ENCODE data around the gene COL6A2.
"Not testable (repeated sequence)": the region's sequence is repeated elsewhere in the genome, so short reads cannot be mapped to it uniquely, and the experiment has no call there.

COL6A2 gene

GRCh38 chr21:46138383-46138970 is 40.6 kb downstream of the COL6A2 start:
- CTCF ChIA-PET: no interaction called here
- Mint-ChIP-seq H3K4me3 (no peak overlapping the region), H3K4me1 (peaks cover 1% of the 10 kb centered on the region), H3K27ac (no peak overlapping the region), H3K9me3 (no peaks in the 10 kb centered on the region), H3K27me3 (peaks cover 13% of the 10 kb centered on the region), H3K36me3 (no peaks in the 10 kb centered on the region)
- DNase-seq: no peak

- no peak overlapping the region for H3K27ac Mint-ChIP-seq
Observed at GRCh38 chr21:46139686-46140085, 41.8 kb downstream of the COL6A2 start.

GRCh38 chr21:46140352-46141003 is 42.6 kb downstream of the COL6A2 start:
- not testable (repeated sequence) for H3K27ac Mint-ChIP-seq, H3K4me3 Mint-ChIP-seq, H3K36me3 Mint-ChIP-seq, H3K9me3 Mint-ChIP-seq, DNase-seq
- Mint-ChIP-seq H3K27me3 (peaks cover 13% of the 10 kb centered on the region), H3K4me1 (peaks cover 11% of the 10 kb centered on the region)
- CTCF ChIA-PET: interaction anchor here (0.7 kb wide), 1 partner anchor 144 kb away, joined by 3 read pairs; no protein-coding TSS in a partner anchor

More at GRCh38 chr21:46139686-46140085, 41.8 kb downstream of the COL6A2 start:
- Mint-ChIP-seq H3K4me3 (no peak overlapping the region), H3K9me3 (no peaks in the 10 kb centered on the region), H3K36me3 (no peaks in the 10 kb centered on the region), H3K4me1 (peaks cover 8% of the 10 kb centered on the region), H3K27me3 (peaks cover 13% of the 10 kb centered on the region)
- DNase-seq: no peak
- CTCF ChIA-PET: no interaction called here

GRCh38 chr21:46141767-46142581 is 44.1 kb downstream of the COL6A2 start:
- H3K36me3 Mint-ChIP-seq: no peaks in the 10 kb centered on the region
- no peaks in the 10 kb centered on the region for H3K9me3 Mint-ChIP-seq
- no peak overlapping the region for H3K27ac Mint-ChIP-seq
- peaks cover 13% of the 10 kb centered on the region for H3K27me3 Mint-ChIP-seq
- no peak overlapping the region for H3K4me3 Mint-ChIP-seq
- DNase-seq: no peak
- H3K4me1 Mint-ChIP-seq: peaks cover 11% of the 10 kb centered on the region
- CTCF ChIA-PET: interaction anchor here (1.4 to 2.8 kb wide), 3 partner anchors 11 to 85 kb away, joined by 3 to 12 read pairs (median 3); no protein-coding TSS in a partner anchor

- H3K27me3 Mint-ChIP-seq: peaks cover 12% of the 10 kb centered on the region
Observed at GRCh38 chr21:46142582-46143473, 44.9 kb downstream of the COL6A2 start.

GRCh38 chr21:46144464-46145070 is 46.7 kb downstream of the COL6A2 start:
- H3K36me3 Mint-ChIP-seq: no peaks in the 10 kb centered on the region
- peaks cover 10% of the 10 kb centered on the region for H3K27me3 Mint-ChIP-seq
- H3K27ac Mint-ChIP-seq: peak overlapping the region; percentile 58
- H3K9me3 Mint-ChIP-seq: no peaks in the 10 kb centered on the region
- no peak for DNase-seq
- H3K4me1 Mint-ChIP-seq: peaks cover 11% of the 10 kb centered on the region
- CTCF ChIA-PET: interaction anchor here (1.4 to 2.8 kb wide), 4 partner anchors 9 to 325 kb away, joined by 3 to 12 read pairs (median 6); no protein-coding TSS in a partner anchor
- no peak overlapping the region for H3K4me3 Mint-ChIP-seq

More at GRCh38 chr21:46142582-46143473, 44.9 kb downstream of the COL6A2 start:
- H3K9me3 Mint-ChIP-seq: no peaks in the 10 kb centered on the region
- H3K4me1 Mint-ChIP-seq: peaks cover 11% of the 10 kb centered on the region
- H3K36me3 Mint-ChIP-seq: no peaks in the 10 kb centered on the region
- DNase-seq: peak; percentile 41
- CTCF ChIA-PET: interaction anchor here (0.8 to 2.8 kb wide), 18 partner anchors 11 to 495 kb away, joined by 3 to 12 read pairs (median 4); partner anchors contain the start of gene C21orf58
- H3K4me3 Mint-ChIP-seq: no peak overlapping the region
- peak overlapping the region; percentile 42 for H3K27ac Mint-ChIP-seq

- DNase-seq: no peak
- Mint-ChIP-seq H3K27ac (no peak overlapping the region), H3K9me3 (no peaks in the 10 kb centered on the region), H3K27me3 (peaks cover 5% of the 10 kb centered on the region), H3K36me3 (no peaks in the 10 kb centered on the region), H3K4me1 (peaks cover 11% of the 10 kb centered on the region), H3K4me3 (no peak overlapping the region)
- CTCF ChIA-PET: no interaction called here
Observed at GRCh38 chr21:46145159-46145839, 47.4 kb downstream of the COL6A2 start.

GRCh38 chr21:46145840-46146691 is 48.2 kb downstream of the COL6A2 start:
- Mint-ChIP-seq H3K27ac (no peak overlapping the region), H3K4me1 (peaks cover 11% of the 10 kb centered on the region)
- CTCF ChIA-PET: interaction anchor here (0.9 kb wide), 1 partner anchor 9 kb away, joined by 3 read pairs; no protein-coding TSS in a partner anchor

GRCh38 chr21:46146856-46147255 is 48.9 kb downstream of the COL6A2 start:
- Mint-ChIP-seq H3K4me1 (peaks cover 11% of the 10 kb centered on the region), H3K9me3 (no peaks in the 10 kb centered on the region), H3K4me3 (no peak overlapping the region), H3K27ac (no peak overlapping the region), H3K27me3 (no peaks in the 10 kb centered on the region), H3K36me3 (no peaks in the 10 kb centered on the region)
- DNase-seq: no peak
- CTCF ChIA-PET: interaction anchor here (0.6 to 0.9 kb wide), 2 partner anchors 9 to 154 kb away, joined by 3 read pairs; no protein-coding TSS in a partner anchor

More at GRCh38 chr21:46145840-46146691, 48.2 kb downstream of the COL6A2 start:
- no peak for DNase-seq
- Mint-ChIP-seq H3K4me3 (no peak overlapping the region), H3K27me3 (no peaks in the 10 kb centered on the region), H3K36me3 (no peaks in the 10 kb centered on the region), H3K9me3 (no peaks in the 10 kb centered on the region)

- DNase-seq: peak; percentile 73
- peaks cover 11% of the 10 kb centered on the region for H3K4me1 Mint-ChIP-seq
- not testable (repeated sequence) for H3K4me3 Mint-ChIP-seq, H3K27me3 Mint-ChIP-seq, H3K9me3 Mint-ChIP-seq, H3K27ac Mint-ChIP-seq, H3K36me3 Mint-ChIP-seq
- CTCF ChIA-PET: interaction anchor here (0.6 kb wide), 2 partner anchors 74 to 153 kb away, joined by 3 read pairs; no protein-coding TSS in a partner anchor
Observed at GRCh38 chr21:46147429-46147828, 49.5 kb downstream of the COL6A2 start.

GRCh38 chr21:46148106-46148505 is 50.2 kb downstream of the COL6A2 start:
- H3K36me3 Mint-ChIP-seq: no peaks in the 10 kb centered on the region
- H3K27ac Mint-ChIP-seq: no peak overlapping the region
- H3K4me1 Mint-ChIP-seq: peaks cover 11% of the 10 kb centered on the region
- no peaks in the 10 kb centered on the region for H3K27me3 Mint-ChIP-seq
- no peaks in the 10 kb centered on the region for H3K9me3 Mint-ChIP-seq
- no peak for DNase-seq
- no peak overlapping the region for H3K4me3 Mint-ChIP-seq
- CTCF ChIA-PET: interaction anchor here (0.6 kb wide), 2 partner anchors 54 to 186 kb away, joined by 3 read pairs; no protein-coding TSS in a partner anchor
